ENCODE data around the gene SYMPK. TPM values are rescaled to one million over a fixed set of nuclear protein-coding genes. Genes with fewer than 3 reads are reported as not detected.

The SYMPK gene
- total RNA-seq, 1 donor from 2014 or later: 18.3 TPM

DNA sequence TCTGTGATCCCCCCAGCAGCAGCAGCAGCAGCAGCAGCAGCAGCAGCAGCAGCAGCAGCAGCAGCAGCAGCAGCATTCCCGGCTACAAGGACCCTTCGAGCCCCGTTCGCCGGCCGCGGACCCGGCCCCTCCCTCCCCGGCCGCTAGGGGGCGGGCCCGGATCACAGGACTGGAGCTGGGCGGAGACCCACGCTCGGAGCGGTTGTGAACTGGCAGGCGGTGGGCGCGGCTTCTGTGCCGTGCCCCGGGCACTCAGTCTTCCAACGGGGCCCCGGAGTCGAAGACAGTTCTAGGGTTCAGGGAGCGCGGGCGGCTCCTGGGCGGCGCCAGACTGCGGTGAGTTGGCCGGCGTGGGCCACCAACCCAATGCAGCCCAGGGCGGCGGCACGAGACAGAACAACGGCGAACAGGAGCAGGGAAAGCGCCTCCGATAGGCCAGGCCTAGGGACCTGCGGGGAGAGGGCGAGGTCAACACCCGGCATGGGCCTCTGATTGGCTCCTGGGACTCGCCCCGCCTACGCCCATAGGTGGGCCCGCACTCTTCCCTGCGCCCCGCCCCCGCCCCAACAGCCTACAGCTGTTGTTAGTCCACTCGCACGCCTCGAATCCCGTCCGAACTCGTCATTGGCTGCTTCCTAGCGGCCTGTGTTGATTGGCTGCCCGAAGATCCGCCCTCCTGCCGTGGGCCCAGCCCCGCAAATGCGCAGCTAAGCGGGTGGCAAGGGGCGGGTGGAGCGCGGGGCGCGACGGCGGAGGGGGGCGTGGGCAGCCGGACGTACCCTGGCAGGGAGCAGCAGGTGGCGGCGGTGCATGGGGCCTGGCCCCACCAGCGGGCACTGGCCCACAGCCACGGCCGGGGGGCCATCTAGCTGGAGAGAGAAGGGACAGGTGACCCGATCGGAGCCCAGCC is 92.5 kb downstream of the SYMPK start:
- FAIRE-seq (no peak), DNase-seq (ENCODE audit: low spot score in 2 of 2) (peak; percentile 97)

- FAIRE-seq: no peak
- peak in 1 of 2 donors; percentile 68 for DNase-seq (ENCODE audit: low spot score in 2 of 2)
Observed at GRCh38 chr19:45769821-45770191, 93.1 kb downstream of the SYMPK start.

DNA sequence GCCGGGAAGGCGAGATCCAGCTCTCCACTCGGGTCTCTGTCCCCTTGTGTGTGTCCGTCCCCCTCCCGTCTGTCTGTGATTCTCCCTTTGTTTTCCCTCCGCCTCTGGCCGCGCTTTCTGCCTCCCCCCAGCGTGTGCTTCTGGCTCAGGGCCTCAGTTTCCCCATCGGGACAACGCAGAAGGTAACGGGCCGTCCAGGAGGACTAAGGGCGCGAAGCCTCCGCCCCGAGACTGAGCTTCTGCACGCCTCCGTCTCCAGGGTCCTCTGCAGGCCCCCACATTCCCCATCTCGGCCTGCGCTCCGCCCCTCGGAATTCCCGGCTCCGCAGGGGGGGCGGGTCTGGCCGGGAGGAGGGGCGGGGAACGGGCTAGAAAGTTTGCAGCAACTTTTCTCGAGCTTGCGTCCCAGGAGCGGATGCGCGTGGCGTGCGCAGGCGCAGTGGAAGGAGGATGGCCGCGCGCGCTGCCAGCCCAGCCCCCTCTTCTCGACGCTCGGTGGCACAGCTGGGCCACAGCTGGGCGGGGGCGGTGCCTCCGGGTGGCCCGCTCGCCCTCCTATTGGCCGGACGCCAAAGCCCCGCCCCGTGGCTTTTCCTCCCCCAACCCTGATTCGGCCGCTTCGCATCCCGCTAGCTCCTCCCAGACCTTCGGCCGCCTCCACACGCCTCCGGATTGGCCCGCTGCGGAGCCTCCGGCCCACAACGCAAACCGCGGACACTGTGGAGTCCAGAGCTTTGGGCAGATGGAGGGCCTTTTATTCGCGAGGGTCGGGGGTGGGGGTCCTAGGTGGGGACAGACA is 93.8 kb downstream of the SYMPK start, which contains the start of gene SIX5:
SIX5 (minus strand) TSS at position 269 of the 799 bp plus-strand sequence. CDS start 408 bp downstream, outside the sequence.
- no peak for FAIRE-seq
- peak; percentile 97 to 99 for DNase-seq (ENCODE audit: low spot score in 2 of 2)

DNA sequence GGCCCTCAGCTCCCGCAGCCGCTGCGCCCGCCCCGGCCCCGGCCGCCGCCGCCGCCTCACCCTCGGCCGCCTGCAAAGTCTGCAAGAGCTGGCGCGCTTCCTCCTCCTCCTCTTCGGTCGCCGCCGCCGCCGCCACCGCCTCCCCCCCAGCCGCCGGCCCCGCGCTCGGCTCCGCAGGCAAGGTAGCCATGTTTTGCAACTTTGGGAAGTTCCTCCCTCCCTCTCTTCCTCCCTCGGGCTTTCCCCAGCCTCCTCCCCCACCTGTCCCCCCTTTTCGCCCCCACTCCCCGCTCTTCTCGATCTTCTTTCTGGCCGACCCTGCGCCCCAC is 94.3 kb downstream of the SYMPK start:
- no peak for DNase-seq (ENCODE audit: low spot score in 2 of 2)
- FAIRE-seq: no peak

GRCh38 chr19:45767881-45768654 is 94.9 kb downstream of the SYMPK start:
- FAIRE-seq (no peak), DNase-seq (ENCODE audit: low spot score in 2 of 2) (peak in 1 of 2 donors; percentile 57)

DNA sequence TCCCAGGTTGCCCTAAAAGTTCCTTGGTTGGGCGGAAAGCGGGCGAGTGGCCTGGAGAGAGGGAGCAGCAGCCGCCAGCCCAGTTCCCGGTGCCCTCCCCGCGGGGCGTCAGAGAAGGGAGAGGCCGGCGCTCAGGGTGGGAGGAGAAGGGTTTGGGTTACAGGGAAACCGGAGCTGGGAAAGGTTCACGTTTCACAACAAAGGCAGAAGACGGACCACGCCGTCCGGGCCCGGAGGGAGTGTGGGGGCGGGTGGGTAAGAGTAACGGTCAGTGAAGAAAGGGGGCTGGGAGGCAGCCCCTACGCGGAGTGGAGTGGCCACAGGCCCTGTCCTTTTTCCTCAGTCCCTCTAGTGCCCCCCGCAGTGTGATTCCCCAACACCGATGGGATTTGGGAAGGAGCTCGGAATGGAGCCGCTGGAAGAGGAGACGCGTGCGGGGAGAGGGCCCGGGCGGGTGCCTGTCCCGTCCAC is 95.5 kb downstream of the SYMPK start:
- FAIRE-seq (no peak), DNase-seq (ENCODE audit: low spot score in 2 of 2) (peak in 1 of 2 donors; percentile 41)

GRCh38 chr19:45766869-45767346 is 96.0 kb downstream of the SYMPK start:
- FAIRE-seq: no peak
- DNase-seq (ENCODE audit: low spot score in 2 of 2): peak in 1 of 2 donors; percentile 35

GRCh38 chr19:45766296-45766868 is 96.6 kb downstream of the SYMPK start:
- DNase-seq (ENCODE audit: low spot score in 2 of 2): peak in 1 of 2 donors; percentile 17
- FAIRE-seq: no peak

- DNase-seq (ENCODE audit: low spot score in 2 of 2) (no peak), FAIRE-seq (no peak)
Observed at GRCh38 chr19:45765702-45766295, 97.1 kb downstream of the SYMPK start.

Other genes starting within 250 kb of the SYMPK start
- 13.0 TPM for gene EML2, start 223.8 kb downstream of the SYMPK start, total RNA-seq
- gene GIPR, start 194.9 kb downstream of the SYMPK start, total RNA-seq: 0.41 TPM
- 157 TPM for gene SNRPD2, start 171.2 kb downstream of the SYMPK start, total RNA-seq
- 8.2 TPM for gene QPCTL, start 170.5 kb downstream of the SYMPK start, total RNA-seq
- gene FBXO46, start 132.3 kb downstream of the SYMPK start, total RNA-seq: 13.9 TPM
- not detected for gene MEIOSIN, start 129.7 kb downstream of the SYMPK start, total RNA-seq
- 0.82 TPM for gene SIX5, start 93.9 kb downstream of the SYMPK start, total RNA-seq
- 13.9 TPM for gene DMPK, start 80.7 kb downstream of the SYMPK start, total RNA-seq
- gene DMWD, start 70.3 kb downstream of the SYMPK start, total RNA-seq: 47.7 TPM
- not detected for gene RSPH6A, start 47.8 kb downstream of the SYMPK start, total RNA-seq
- gene FOXA3, start 1.2 kb upstream of the SYMPK start, total RNA-seq: not detected
- gene IRF2BP1, start 23.0 kb upstream of the SYMPK start, total RNA-seq: 36.7 TPM
- 0.82 TPM for gene MYPOP, start 39.5 kb upstream of the SYMPK start, total RNA-seq
- gene NANOS2, start 51.6 kb upstream of the SYMPK start, total RNA-seq: not detected
- gene NOVA2, start 110.7 kb upstream of the SYMPK start, total RNA-seq: 8.6 TPM
- gene CCDC61, start 132.3 kb upstream of the SYMPK start, total RNA-seq: 2.9 TPM
- not detected for gene PGLYRP1, start 159.9 kb upstream of the SYMPK start, total RNA-seq
- gene IGFL4, start 177.9 kb upstream of the SYMPK start, total RNA-seq: 0.82 TPM

Measured in frontal cortex (tissue), 4 donors.